ENCODE measurements around the gene ZNF438.

Gene ZNF438

GRCh38 chr10:31011017-31011664, 20.5 kb downstream of the ZNF438 start:
- no peak for DNase-seq

GRCh38 chr10:31010062-31010461, 21.6 kb downstream of the ZNF438 start:
- no peak for DNase-seq

DNA sequence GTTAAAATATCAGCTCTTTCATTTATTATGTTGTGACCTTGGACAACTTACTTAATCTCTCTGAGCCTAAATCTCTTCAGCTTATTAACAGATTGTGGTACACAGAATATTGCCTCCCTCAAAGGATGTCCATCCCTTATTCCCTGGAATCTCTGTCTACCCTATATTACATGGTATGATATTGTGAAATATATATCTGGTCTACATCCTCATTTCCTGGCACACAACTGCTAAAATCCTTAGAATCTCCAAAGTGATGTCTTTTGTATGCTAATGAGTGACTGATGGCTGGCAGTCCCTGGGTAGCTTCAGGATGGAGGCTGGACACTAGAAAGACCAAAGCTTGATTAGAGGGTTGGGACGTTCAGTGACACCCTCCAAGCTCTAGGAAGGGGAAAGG, 25.8 kb downstream of the ZNF438 start:
- DNase-seq, result no peak

GRCh38 chr10:31004611-31005193, 27.0 kb downstream of the ZNF438 start:
- DNase-seq, result no peak

DNA sequence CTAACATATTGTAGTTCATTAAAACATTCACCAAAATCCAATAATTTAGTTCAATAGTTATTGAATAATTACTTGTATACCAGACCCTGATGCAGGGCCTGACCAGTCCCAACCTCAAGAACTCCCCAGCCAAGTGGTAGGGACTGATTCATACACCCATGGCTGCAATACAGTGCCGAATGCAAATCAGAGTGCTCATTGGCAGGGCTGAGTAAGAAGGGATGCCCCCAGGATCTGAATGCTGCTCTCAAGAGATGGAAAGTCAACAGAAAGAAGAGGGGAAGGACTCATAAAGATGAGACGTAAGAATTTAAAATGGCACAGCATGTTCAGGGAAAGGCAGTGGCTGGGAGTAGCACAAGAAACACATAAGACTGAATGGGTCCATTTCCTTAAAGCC, 29.9 kb downstream of the ZNF438 start:
- DNase-seq, result no peak

GRCh38 chr10:31000867-31001266, 30.8 kb downstream of the ZNF438 start:
- no peak for DNase-seq

DNA sequence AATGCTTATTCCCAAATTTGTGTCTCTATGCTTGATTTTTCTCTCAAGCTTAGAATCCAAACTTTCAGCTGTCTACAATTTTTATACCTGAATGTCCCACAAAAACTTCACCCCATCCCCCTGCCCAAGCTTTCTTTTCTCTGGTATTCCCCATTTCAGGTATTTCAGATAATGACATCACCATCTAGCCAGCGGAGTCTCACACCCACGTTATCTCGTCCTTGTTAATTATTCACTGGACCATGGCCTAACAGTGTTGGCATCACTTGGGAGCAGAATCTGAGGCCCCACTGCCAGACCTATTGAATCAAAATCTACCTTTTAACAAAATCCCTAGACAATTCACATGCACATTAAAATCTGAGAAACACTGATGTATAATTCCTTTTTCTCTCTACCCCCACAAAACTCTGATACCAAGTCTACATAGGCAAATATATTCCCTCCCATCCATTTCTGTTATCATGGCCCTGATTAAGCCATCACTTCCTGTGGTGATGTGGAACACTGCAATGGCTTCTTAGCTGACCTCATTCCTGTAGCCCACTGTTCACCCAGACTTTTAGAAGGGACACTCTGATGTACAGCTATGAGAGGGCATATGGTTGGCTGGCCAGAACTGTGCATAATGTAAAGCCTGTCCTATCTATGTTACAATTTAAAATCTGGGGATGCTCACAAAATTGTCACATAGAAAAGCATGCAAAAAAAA, 31.4 kb downstream of the ZNF438 start:
- DNase-seq, result no peak

- no peak for DNase-seq
These were observed 32.5 kb downstream of the ZNF438 start for GRCh38 chr10:30999070-30999712.

DNA sequence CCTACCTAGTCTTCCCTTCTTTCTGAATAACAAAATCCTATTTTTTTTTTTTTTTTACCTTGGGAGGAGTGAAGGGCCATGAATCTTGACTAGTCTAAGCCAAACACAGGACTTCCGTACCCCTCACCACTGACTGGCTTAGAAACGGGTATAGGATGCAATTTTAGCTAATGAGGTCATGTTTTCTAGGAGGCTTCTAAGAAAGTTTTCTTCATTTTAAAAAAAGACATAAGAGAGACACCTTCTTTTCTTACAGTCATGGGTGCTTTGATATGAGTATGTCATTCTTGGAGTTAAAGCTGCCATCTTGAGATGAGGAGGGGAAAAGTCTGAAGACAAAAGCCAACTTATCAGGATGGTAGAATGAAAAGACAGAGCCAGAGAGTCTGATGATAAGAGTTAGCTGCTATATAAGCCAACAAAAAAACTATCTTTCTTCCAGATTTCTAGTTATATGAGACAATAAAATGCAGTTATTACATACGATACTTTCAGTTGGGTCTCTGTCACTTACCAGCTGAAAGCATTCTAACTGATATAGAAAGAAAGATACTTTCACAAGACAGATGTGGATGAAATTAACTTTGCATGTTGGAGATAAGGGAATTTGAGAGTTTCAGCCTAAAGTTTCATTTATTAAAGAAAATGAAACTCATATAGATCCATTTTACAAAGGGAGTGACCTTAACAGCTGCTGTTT, 34.0 kb downstream of the ZNF438 start:
- DNase-seq, result no peak

DNA sequence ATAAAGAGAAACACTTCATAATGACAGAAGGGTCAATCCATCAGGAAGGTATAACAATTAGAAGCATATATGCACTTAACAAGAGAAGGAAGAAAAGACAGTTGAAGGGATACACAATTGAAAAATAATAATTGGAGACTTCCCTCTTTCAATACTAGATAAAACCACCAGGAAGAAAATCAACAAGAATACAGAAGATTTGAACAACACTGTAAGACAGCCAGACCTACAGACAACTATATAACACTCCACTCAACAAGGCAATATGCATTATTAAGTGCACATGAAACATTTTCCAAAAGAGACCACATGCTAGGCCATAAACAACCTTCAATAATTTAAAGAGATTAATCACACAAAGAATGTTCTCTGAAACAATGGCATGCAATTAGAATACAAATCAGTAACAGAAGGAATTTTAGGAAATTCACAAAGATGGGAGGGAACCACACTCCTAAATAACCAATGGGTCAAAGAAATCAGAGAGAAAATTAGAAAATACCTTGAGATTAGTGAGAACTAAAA, 35.1 kb downstream of the ZNF438 start:
- DNase-seq, result no peak

DNA sequence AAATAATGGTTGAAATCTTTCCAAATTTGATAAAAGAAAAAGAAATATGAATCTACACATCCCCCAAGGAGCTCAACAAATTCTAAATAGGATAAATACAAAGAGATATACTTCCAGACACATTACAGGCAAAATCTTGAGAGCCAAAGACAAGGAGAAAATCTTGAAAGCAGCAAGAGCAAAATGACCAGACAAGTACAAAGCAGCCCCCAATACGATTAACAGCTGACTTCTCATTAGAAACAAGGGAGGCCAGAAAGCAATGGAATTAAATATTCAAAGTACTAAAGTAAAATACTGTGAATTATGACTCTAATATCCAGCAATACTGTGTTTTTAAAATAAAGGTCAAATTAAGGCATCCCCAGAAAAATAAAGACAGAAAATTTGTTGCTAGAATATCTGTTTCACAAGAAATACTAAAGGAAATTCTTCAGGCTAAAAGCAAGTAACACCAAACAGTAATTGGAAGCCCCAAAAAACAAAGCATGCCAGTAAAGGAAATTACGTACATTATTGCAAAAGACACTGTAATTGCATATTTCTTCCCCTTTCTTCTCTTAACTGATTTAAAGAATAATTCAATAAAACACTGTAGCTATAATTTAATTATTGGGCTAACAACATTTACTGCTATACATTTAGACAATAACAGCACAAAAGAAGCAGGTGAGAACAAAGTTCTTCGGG, 36.4 kb downstream of the ZNF438 start:
- no peak for DNase-seq

- no peak for DNase-seq
These were observed 38.5 kb downstream of the ZNF438 start for GRCh38 chr10:30993155-30993554.

- no peak for DNase-seq
These were observed 39.0 kb downstream of the ZNF438 start for GRCh38 chr10:30992681-30993080.

DNA sequence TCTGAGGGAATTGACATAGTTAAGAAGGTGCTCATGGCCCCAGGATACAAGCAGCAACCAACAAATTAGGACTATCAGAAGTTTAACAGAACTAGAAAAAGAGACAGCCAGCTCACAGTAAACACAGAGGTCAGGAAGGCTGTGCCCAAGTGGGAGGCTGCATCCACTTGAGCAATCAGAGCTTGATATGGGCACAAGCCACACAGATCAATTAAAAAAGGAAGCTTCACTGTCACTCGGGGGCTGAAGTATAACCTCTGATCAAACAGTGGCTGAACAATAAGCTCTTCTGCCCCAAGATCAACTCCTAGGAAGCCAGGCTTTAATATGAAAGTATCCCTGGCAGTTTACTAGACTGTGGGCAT, 40.0 kb downstream of the ZNF438 start:
- no peak for DNase-seq

GRCh38 chr10:30990971-30991646, 40.6 kb downstream of the ZNF438 start:
- DNase-seq, result no peak

- no peak for DNase-seq
These were observed 41.3 kb downstream of the ZNF438 start for GRCh38 chr10:30990351-30990750.

DNA sequence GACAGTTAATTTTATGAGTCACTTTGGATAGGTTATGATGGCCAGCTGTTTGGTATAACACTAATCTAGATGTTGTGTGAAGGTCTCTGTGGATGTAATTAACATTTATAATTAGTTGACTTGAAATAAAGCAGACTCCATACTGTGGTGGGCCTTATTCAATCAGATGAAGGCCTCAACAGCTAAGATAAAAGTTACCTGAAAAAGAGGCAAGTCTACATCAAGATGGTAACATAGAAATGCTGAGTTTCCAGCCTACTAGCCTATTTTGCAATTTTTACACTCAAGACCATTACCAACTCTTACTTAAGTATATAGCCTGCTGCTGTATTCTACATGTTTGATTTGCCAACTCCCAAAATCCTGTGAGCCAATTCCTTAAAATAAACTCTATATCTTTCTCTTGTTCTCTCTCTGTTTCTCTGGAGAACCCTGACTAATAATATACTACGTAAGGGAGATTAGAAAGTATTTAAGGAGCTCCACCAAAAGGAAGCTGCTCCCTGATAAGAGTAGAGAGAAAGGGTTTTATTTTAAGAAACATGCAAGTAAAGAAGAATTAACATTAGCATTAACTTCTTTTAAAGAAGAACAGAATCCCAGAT, 42.7 kb downstream of the ZNF438 start:
- DNase-seq, result no peak

- DNase-seq, result no peak
These were observed 44.2 kb downstream of the ZNF438 start for GRCh38 chr10:30987463-30987862.

DNA sequence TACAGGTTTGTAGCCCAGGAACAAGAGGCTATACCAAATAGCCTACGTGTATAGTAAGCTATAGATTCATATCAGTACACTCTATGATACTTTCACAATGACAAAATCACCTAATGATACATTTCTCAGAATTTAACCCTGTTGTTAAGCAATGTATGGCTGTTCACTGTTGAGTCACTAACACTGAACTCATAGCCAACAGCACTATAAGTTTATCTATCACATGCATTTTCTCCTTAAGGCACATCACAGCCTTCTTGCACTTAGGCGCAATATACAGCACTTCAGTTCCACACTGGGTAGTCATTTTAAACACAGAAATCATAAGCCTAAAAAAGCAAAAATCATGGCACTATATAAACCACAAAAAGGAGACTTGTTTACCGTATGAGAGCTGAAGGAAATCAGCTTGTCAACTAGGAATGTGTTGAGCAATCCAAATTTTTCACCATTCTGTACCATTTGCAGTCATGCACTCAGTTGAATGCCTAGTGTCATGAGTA, 45.6 kb downstream of the ZNF438 start:
- no peak for DNase-seq

DNA sequence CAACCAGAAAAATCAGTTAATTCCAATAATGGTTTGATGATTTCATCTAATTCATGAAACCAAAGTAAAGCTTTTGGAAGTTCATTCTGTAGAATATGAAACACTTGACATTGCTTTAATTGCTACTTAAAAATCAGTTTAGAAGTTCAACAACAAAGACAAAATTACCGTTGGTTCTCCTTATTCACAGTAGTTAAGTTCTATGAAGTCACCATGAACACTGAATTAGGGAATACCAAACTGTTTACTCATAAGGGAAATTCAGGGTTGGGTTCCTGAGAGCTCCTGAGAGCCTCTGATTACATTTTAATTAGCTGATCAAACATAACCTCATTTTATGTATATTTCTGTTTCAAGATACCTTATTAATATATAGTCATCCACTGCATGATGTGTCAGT, 46.2 kb downstream of the ZNF438 start:
- no peak for DNase-seq

All from right hindlimb (tissue), 1 donor.